Measurements from ENCODE around the gene KCNIP4. TPM values are rescaled to one million over a fixed set of nuclear protein-coding genes. Genes with fewer than 3 reads are reported as not detected.

KCNIP4 gene
- total and polyA plus RNA-seq, 10 of the 15 experiments (the other 5 are each of a cell fraction or from before 2014, with no cell fraction given), result 0.03 to 0.23 (median 0.13) TPM; not detected in 7

- Histone ChIP-seq H2AFZ (ENCODE audit: control insufficient read depth, low read depth, low read length) (no peak overlapping the region), H3K4me2 (ENCODE audit: control insufficient read depth, insufficient read depth) (no peak overlapping the region), H3K36me3 (ENCODE audit: control insufficient read depth in 2 of 2, insufficient read depth in 2 of 2, low read length in 1 of 2) (no peaks in the 10 kb centered on the region), H3K27ac (ENCODE audit: control insufficient read depth, insufficient read depth) (no peak overlapping the region), H3K4me3 (no peak overlapping the region), H3K4me1 (ENCODE audit: control insufficient read depth, insufficient read depth, low read length) (no peaks in the 10 kb centered on the region), H3K9ac (ENCODE audit: control insufficient read depth, insufficient read depth, low read length) (no peak overlapping the region), H3K27me3 (replicated peaks in 1 of 2; ENCODE audit: control insufficient read depth in 2 of 2, insufficient read depth in 2 of 2, low read length in 1 of 2) (no peaks in the 10 kb centered on the region), H4K20me1 (ENCODE audit: control insufficient read depth, insufficient read depth) (no peaks in the 10 kb centered on the region), H3K9me3 (replicated peaks; ENCODE audit: control insufficient read depth, insufficient read depth, low read length) (no peaks in the 10 kb centered on the region), H3K79me2 (ENCODE audit: control insufficient read depth, insufficient read depth, low read length) (no peaks in the 10 kb centered on the region)
- ChIA-PET CTCF (no interaction called here), RAD21 (ENCODE audit: unreplicated experiment) (no interaction called here), POLR2A (no interaction called here), SMC1A (ENCODE audit: uncharacterized antibody, unreplicated experiment) (interaction anchor here (1.2 to 1.5 kb wide), 2 partner anchors 10 to 13 kb away, joined by 3 to 5 read pairs; no protein-coding TSS in a partner anchor)
- in situ Hi-C loops (cut with MboI) (no loop called here), intact Hi-C loops (cut with micrococcal nuclease; ENCODE audit: unreplicated experiment) (no loop called here)
- DNase-seq (ENCODE audit: low read depth, low spot score) (no peak), ATAC-seq (no peak), FAIRE-seq (no peak)
- BruUV-seq (replicated peaks), result no TSS peak
- TF ChIP-seq STAT1 (conservative IDR thresholded peaks at IDR 0.05), result no peak
- no peak for TF ChIP-seq PBX3 (IDR thresholded peaks at IDR 0.05; ENCODE audit: insufficient replicate concordance, low read depth, low read length)
- TF ChIP-seq RB1 (IDR thresholded peaks at IDR 0.05; ENCODE audit: borderline replicate concordance), result no peak
- no peak for TF ChIP-seq ETV6 (conservative IDR thresholded peaks at IDR 0.05 in 1 of 2, IDR thresholded peaks at IDR 0.05 in 1 of 2; ENCODE audit: borderline replicate concordance in 1 of 2, low read depth in 1 of 2)
- WGBS (ENCODE audit: insufficient coverage, insufficient replicate concordance, low lambda C conversion rate, missing lambda C conversion rate), result 26% methylated on average over 4 of the region's 4 CpGs
Measured at GRCh38 chr4:21271439-21272052, 677.0 kb downstream of the KCNIP4 start.

- no peaks in the 10 kb centered on the region for H3K27me3 ChIP-seq (replicated peaks in 1 of 2; ENCODE audit: control insufficient read depth in 2 of 2, insufficient read depth in 2 of 2, low read length in 1 of 2)
- ChIA-PET POLR2A (no interaction called here), CTCF (no interaction called here), RAD21 (ENCODE audit: unreplicated experiment) (no interaction called here), SMC1A (ENCODE audit: uncharacterized antibody, unreplicated experiment) (no interaction called here)
- H4K20me1 ChIP-seq (ENCODE audit: control insufficient read depth, insufficient read depth), result no peaks in the 10 kb centered on the region
- intact Hi-C loops (cut with micrococcal nuclease; ENCODE audit: unreplicated experiment), result no loop called here
- H3K9me3 ChIP-seq (replicated peaks; ENCODE audit: control insufficient read depth, insufficient read depth, low read length), result no peaks in the 10 kb centered on the region
- no peak overlapping the region for H3K4me2 ChIP-seq (ENCODE audit: control insufficient read depth, insufficient read depth)
- no peak overlapping the region for H3K27ac ChIP-seq (ENCODE audit: control insufficient read depth, insufficient read depth)
- in situ Hi-C loops (cut with MboI), result no loop called here
- no peak for ATAC-seq
- no peak overlapping the region for H3K4me3 ChIP-seq
- WGBS (ENCODE audit: insufficient coverage, insufficient replicate concordance, low lambda C conversion rate, missing lambda C conversion rate), result 23% methylated on average over 4 of the region's 4 CpGs
- H2AFZ ChIP-seq (ENCODE audit: control insufficient read depth, low read depth, low read length), result no peak overlapping the region
- BruUV-seq (replicated peaks), result no TSS peak
- no peak overlapping the region for H3K9ac ChIP-seq (ENCODE audit: control insufficient read depth, insufficient read depth, low read length)
- DNase-seq (ENCODE audit: low read depth, low spot score), result no peak
- FAIRE-seq, result no peak
- no peaks in the 10 kb centered on the region for H3K79me2 ChIP-seq (ENCODE audit: control insufficient read depth, insufficient read depth, low read length)
- H3K4me1 ChIP-seq (ENCODE audit: control insufficient read depth, insufficient read depth, low read length), result no peaks in the 10 kb centered on the region
- H3K36me3 ChIP-seq (ENCODE audit: control insufficient read depth in 2 of 2, insufficient read depth in 2 of 2, low read length in 1 of 2), result no peaks in the 10 kb centered on the region
- TF ChIP-seq ZNF384 (IDR thresholded peaks at IDR 0.05; ENCODE audit: borderline replicate concordance, low read depth, low read length), result no peak
- no peak for TF ChIP-seq ZNF217 (IDR thresholded peaks at IDR 0.05)
- no peak for TF ChIP-seq FOXM1 (IDR thresholded peaks at IDR 0.05; ENCODE audit: low read depth, low read length)
- no peak for TF ChIP-seq RAD51 (IDR thresholded peaks at IDR 0.05)
- TF ChIP-seq POLR2A (IDR thresholded peaks at IDR 0.05; ENCODE audit: low read depth, low read length), result no peak
- no peak for TF ChIP-seq IRF5 (IDR thresholded peaks at IDR 0.05; ENCODE audit: borderline replicate concordance)
- no peak for TF ChIP-seq IKZF2 (IDR thresholded peaks at IDR 0.05)
- TF ChIP-seq SMAD5 (IDR thresholded peaks at IDR 0.05; ENCODE audit: low read depth), result no peak
- TF ChIP-seq NFYA (IDR thresholded peaks at IDR 0.05; ENCODE audit: borderline replicate concordance, low read depth, low read length), result no peak
Measured at GRCh38 chr4:21248331-21248730, 700.2 kb downstream of the KCNIP4 start.

Data from GM12878 (cell line).